ENCODE results near the gene KAT2A. TPM values are rescaled to one million over a fixed set of nuclear protein-coding genes. Genes with fewer than 3 reads are reported as not detected.

Gene KAT2A
- total RNA-seq, 1 experiment from 2014 or later = 43.5 TPM

- WGBS (ENCODE audit: extremely low coverage, insufficient read length, low lambda C conversion rate) = no CpG with 5 or more reads among the region's 15 CpGs
- H3K4me3 Mint-ChIP-seq = no peak overlapping the region
- no peak overlapping the region for H2BK120ac ChIP-seq (ENCODE audit: low read depth, low read length, poor library complexity, severe bottlenecking)
- DNase-seq = peak; percentile 82
- no peaks in the 10 kb centered on the region for H4K20me1 ChIP-seq (ENCODE audit: control insufficient read depth, insufficient read depth, insufficient read length)
- H2AK5ac ChIP-seq (ENCODE audit: insufficient read length, low read length) = peak overlapping the region; percentile 66
- H4K5ac ChIP-seq (ENCODE audit: insufficient read length, low read depth, low read length) = no peak overlapping the region
- H2BK20ac ChIP-seq (ENCODE audit: low read depth, low read length, poor library complexity, severe bottlenecking) = no peak overlapping the region
- H3K27ac ChIP-seq (ENCODE audit: insufficient read length, low read depth, low read length) = peak overlapping the region; percentile 50
- peak overlapping the region; percentile 15 for H2BK12ac ChIP-seq (ENCODE audit: insufficient read length, low read depth, low read length)
- H4K8ac ChIP-seq (replicated peaks; ENCODE audit: insufficient read length, low read depth, low read length) = no peak overlapping the region
- no peaks in the 10 kb centered on the region for H3K9me3 ChIP-seq (ENCODE audit: control insufficient read depth, low read depth, low read length)
- TF ChIP-seq CTCF (conservative IDR thresholded peaks at IDR 0.05) = no peak
- H3K14ac ChIP-seq (ENCODE audit: insufficient read depth, low read length) = no peak overlapping the region; the same call in 1 of the 2 replicates
- H3K4me2 ChIP-seq (ENCODE audit: insufficient read depth, insufficient read length, low read length) = no peak overlapping the region
- H3K23me2 ChIP-seq (ENCODE audit: insufficient read length, low read depth, low read length, poor library complexity, severe bottlenecking) = no peaks in the 10 kb centered on the region
- H3K18ac ChIP-seq (ENCODE audit: insufficient read length, low read depth, low read length) = no peak overlapping the region
- H2BK15ac ChIP-seq (ENCODE audit: low read depth, low read length) = no peak overlapping the region
- H3K23ac ChIP-seq (ENCODE audit: insufficient read length, low read depth, low read length) = no peak overlapping the region
- H3K56ac ChIP-seq (ENCODE audit: insufficient read length, low read depth, low read length) = no peak overlapping the region
- no peaks in the 10 kb centered on the region for H3K27me3 ChIP-seq (ENCODE audit: insufficient read depth, low read length)
- peaks cover 5% of the 10 kb centered on the region; the same call in 1 of the 2 replicates for H3K4me1 ChIP-seq (ENCODE audit: insufficient read depth, low read length)
- peaks cover 0 to 16% (median 1%) of the 10 kb centered on the region in 3 experiments; a peak in 3 of 7 replicates for H3K36me3 Mint-ChIP-seq (ENCODE audit: insufficient read depth in 1 of 3, low read depth in 3 of 3)
- peaks cover 30 to 40% of the 10 kb centered on the region in 2 experiments for H3K4me1 Mint-ChIP-seq
- no peak overlapping the region for H2AFZ ChIP-seq (ENCODE audit: low read length)
- no peak overlapping the region for H4K91ac ChIP-seq (ENCODE audit: insufficient read length, low read depth, low read length)
- H3K9me3 Mint-ChIP-seq = no peaks in the 10 kb centered on the region
- peaks cover 2% of the 10 kb centered on the region; the same call in 1 of the 2 replicates for H3K79me2 ChIP-seq (ENCODE audit: insufficient read depth, low read length)
- no peak overlapping the region for H3K9ac ChIP-seq (ENCODE audit: extremely low read depth, insufficient read length, low read length)
- no peak overlapping the region for H3K4ac ChIP-seq (ENCODE audit: low read depth, low read length)
- no peaks in the 10 kb centered on the region for H3K27me3 Mint-ChIP-seq (ENCODE audit: low read depth)
- H2BK5ac ChIP-seq (ENCODE audit: insufficient read length, low read length) = no peak overlapping the region
- H3K79me1 ChIP-seq (ENCODE audit: insufficient read depth, low read depth, low read length, poor library complexity, severe bottlenecking) = peaks cover 9% of the 10 kb centered on the region
- H3K27ac Mint-ChIP-seq = peak overlapping the region; percentile 90 to 94 (median 92)
- no peak overlapping the region for H3T11ph ChIP-seq (ENCODE audit: low read length)
These were observed 14.8 kb upstream of the KAT2A start for GRCh38 chr17:42135664-42136653.
